ENCODE measurements around the gene ADGRL2.

- TF ChIP-seq CTCF (IDR thresholded peaks at IDR 0.05): no peak
- no peak for TF ChIP-seq EP300 (IDR thresholded peaks at IDR 0.05)
These were observed 19.0 kb upstream of the ADGRL2 start for GRCh38 chr1:81781749-81782148.
